ENCODE results near the gene UBASH3B.

Gene UBASH3B

DNA sequence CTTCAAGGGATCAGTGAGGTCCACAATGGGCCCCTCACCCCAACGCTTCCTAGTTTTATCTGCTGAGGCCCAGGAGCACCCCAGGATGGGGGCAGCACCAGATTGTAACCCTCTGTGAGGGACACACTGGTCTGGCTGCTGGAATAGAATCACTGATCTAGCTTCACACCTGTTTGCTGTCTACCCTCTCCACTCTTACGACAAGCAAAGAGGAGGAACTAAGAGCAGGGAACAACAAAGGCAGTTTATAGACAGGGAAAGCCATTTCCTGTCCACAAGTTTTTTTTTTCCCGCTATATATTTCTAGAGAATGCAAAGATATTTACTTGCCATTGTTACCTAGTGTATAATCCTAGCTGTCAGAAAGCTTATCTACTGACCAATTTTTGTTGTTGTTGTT lies 121.8 kb downstream of the UBASH3B start:
- no peak overlapping the region for H3K4me3 ChIP-seq (ENCODE audit: low read length)
- TF ChIP-seq CTCF (IDR thresholded peaks at IDR 0.05; ENCODE audit: insufficient read depth, low read depth, low read length, missing control alignments) = no peak

GRCh38 chr11:122778148-122778547 lies 122.6 kb downstream of the UBASH3B start:
- DNase-seq (ENCODE audit: low read depth) = peak; percentile 63
- TF ChIP-seq CTCF (IDR thresholded peaks at IDR 0.05; ENCODE audit: insufficient read depth, low read depth, low read length, missing control alignments) = no peak

More for the DNA sequence above, 121.8 kb downstream of the UBASH3B start:
- no peak for DNase-seq (ENCODE audit: low read depth)

GRCh38 chr11:122779047-122779629 lies 123.6 kb downstream of the UBASH3B start:
- no peak for DNase-seq (ENCODE audit: low read depth)
- no peak for TF ChIP-seq CTCF (IDR thresholded peaks at IDR 0.05; ENCODE audit: insufficient read depth, low read depth, low read length, missing control alignments)
- H3K4me3 ChIP-seq (ENCODE audit: low read length) = no peak overlapping the region

More at GRCh38 chr11:122778148-122778547, 122.6 kb downstream of the UBASH3B start:
- H3K4me3 ChIP-seq (ENCODE audit: low read length) = no peak overlapping the region

- TF ChIP-seq CTCF (IDR thresholded peaks at IDR 0.05; ENCODE audit: insufficient read depth, low read depth, low read length, missing control alignments) = no peak
- no peak for DNase-seq (ENCODE audit: low read depth)
- no peak overlapping the region for H3K4me3 ChIP-seq (ENCODE audit: low read length)
Observed at GRCh38 chr11:122780296-122780949, 124.9 kb downstream of the UBASH3B start.

- TF ChIP-seq CTCF (IDR thresholded peaks at IDR 0.05; ENCODE audit: insufficient read depth, low read depth, low read length, missing control alignments) = peak; percentile 93
- DNase-seq (ENCODE audit: low read depth) = peak; percentile 86
- H3K4me3 ChIP-seq (ENCODE audit: low read length) = no peak overlapping the region
Observed at GRCh38 chr11:122781378-122782195, 126.1 kb downstream of the UBASH3B start.

- DNase-seq (ENCODE audit: low read depth) = no peak
- no peak for TF ChIP-seq CTCF (IDR thresholded peaks at IDR 0.05; ENCODE audit: insufficient read depth, low read depth, low read length, missing control alignments)
- no peak overlapping the region for H3K4me3 ChIP-seq (ENCODE audit: low read length)
Observed at GRCh38 chr11:122782222-122782621, 126.7 kb downstream of the UBASH3B start.

Data from epithelial cell of esophagus (primary cell).